OCI-LY7 (cell line): ENCODE measurements around the gene ADAM23.

ENCODE experiments used
- CTCF ChIP-seq: fragments of 200-600 bp; sonication (generic); conservative IDR thresholded peaks from 2 replicates; pipeline ENCODE4 v1.5.1; 2014; ENCODE audit warnings: mild to moderate bottlenecking, antibody characterized with exemption, low read length, moderate library complexity, mixed read lengths
- EZH2phosphoT487 ChIP-seq: fragments of 200-600 bp; sonication (generic); IDR thresholded peaks from 2 replicates; pipeline ENCODE4 v1.6.1; 2018; ENCODE audit warnings: low read depth, borderline replicate concordance, mild to moderate bottlenecking, mixed run types, antibody characterized with exemption, low read length, moderate library complexity, mixed read lengths

- TF ChIP-seq CTCF (no peak), EZH2phosphoT487 (no peak)
Measured at GRCh38 chr2:206557321-206557720, 114.0 kb downstream of the ADAM23 start.
